CD1c-positive myeloid dendritic cell (primary cell): ENCODE results near the gene MCOLN3.
"Not testable (repeated sequence)": the region's sequence is repeated elsewhere in the genome, so short reads cannot be mapped to it uniquely, and the experiment has no call there.

Experiments used
- DNase-seq: peaks from one replicate; pipeline ENCODE4 v3.0.0-alpha.2; 2016; ENCODE audit errors: extremely low spot score

The MCOLN3 gene

DNA sequence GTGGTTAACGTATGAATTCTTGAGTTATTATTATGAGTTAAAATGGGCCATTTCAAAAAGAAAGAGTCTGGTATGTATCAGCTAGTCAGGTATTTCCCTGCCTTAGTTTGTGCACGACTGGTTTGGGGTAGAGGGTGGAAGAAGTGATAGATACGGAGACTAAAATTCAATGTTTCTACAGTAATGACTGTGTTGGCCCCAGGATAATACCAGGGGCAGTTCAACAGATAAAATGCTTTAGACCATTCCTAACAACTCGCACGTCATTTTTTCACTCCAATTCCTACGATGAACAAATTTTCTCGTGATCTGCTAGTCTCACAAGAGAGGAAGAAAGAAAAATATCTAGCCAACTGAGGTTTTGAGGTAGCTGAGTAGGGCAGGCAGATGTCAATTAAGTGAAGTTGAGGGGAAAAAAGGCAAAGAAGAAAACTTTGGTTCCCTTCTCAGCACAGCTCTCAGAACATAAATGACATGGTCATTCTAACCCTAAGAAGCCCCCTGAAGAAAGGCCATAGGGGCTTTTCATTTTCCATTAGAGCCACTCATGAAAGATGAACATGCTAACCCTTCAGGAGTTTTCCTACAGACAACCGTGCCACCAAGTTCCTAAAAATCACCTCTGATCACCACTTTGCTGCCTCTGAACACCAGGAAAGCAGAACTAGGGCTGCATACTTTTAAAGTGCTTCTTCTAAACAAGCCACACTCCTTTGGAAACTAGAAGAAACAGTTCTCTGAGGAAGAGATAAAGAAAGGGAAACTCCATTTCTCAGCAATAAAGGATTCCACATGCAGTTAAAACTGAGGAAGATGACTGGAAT is 57.0 kb downstream of the MCOLN3 start:
- peak; percentile 73 for DNase-seq

DNA sequence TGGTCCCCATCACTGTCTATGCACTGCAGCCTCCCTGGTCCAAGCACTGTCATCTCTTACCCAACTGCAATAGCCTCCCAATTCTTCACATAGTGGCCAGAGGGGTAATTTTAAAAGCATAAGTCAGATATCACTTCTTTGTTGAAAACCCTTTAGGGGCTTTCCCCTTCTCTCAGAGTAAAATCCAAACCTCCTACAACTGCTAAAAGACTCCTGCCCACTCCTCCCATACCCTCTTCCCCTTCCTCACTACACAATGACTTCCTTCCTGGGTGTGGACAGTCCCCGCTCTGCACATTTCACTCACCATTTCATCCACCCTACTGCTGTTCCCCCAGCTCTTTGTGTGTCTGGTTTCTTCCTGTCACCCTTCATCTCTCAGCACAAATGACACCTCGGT is 59.7 kb downstream of the MCOLN3 start:
- DNase-seq = peak; percentile 45

DNA sequence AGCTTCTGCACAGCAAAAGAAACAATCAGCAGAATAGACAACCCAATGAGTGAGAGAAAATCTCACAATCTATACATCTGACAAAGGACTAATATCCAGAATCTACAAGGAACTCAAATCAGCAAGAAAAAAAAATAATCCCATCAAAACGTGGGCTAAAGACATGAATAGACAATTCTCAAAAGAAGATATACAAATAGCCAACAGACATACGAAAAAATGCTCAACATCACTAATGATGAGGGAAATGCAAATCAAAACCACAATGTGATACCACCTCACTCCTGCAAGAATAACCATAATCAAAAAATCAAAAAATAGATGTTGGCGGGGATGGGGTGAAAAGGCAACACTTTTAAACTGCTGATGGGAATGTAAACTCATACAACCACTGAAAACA is 61.7 kb downstream of the MCOLN3 start:
- not testable (repeated sequence) for DNase-seq

DNA sequence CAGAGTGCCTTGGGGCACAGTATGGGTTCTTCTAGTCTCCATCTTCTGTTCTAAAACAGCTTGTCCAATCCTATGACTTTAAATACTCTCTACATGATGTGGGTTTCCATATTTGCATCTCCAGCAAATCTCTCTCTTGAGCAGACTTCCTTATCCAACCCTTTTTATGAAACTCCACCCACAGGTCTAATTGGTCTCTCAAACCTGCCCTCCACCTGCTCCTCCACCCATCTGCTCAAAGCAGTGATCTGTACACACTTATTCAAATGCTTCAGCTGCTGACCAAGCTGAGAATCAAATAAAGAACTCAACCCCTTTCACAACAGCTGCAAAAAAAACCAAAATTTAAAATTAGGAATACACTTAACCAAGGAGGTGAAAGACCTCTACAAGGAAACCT is 62.9 kb downstream of the MCOLN3 start:
- no peak for DNase-seq

DNA sequence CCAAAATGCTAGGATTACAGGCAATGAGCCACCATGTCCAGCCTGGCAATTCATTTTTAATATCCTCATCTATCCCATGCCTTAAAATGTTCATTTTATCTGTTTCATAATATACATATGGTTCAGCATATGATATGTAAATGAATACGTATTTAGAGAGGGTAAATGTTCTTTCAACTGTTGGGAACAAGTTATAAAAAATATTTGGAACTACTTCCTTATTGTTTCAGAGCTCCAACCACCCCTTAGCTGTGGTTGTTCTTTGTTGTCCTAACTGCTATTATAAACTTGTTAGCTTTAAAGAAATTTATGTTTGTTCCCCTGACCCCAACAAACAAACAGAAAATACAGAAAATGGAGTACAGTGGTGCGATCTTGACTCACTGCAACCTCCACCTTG is 65.9 kb downstream of the MCOLN3 start:
- no peak for DNase-seq

DNA sequence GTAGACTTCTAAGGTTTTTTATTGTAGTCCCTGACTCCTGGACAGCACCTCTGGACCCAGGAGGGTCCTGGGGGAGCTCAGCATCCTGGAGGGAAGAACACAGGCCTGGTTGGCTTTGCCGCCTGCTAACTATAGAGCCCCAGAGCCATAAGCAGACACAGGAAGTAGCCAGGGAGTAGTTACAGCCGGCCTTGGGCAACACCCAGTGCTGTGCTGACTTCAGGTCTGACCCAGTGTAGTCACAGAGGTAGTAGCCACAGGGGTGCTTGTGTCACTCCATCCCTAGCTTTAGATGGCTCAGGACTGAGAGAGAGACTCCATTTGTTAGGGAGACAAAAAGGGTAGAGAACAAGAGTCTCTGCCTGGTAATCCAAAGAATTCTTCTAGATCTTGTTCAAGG is 73.3 kb downstream of the MCOLN3 start:
- DNase-seq = no peak

DNA sequence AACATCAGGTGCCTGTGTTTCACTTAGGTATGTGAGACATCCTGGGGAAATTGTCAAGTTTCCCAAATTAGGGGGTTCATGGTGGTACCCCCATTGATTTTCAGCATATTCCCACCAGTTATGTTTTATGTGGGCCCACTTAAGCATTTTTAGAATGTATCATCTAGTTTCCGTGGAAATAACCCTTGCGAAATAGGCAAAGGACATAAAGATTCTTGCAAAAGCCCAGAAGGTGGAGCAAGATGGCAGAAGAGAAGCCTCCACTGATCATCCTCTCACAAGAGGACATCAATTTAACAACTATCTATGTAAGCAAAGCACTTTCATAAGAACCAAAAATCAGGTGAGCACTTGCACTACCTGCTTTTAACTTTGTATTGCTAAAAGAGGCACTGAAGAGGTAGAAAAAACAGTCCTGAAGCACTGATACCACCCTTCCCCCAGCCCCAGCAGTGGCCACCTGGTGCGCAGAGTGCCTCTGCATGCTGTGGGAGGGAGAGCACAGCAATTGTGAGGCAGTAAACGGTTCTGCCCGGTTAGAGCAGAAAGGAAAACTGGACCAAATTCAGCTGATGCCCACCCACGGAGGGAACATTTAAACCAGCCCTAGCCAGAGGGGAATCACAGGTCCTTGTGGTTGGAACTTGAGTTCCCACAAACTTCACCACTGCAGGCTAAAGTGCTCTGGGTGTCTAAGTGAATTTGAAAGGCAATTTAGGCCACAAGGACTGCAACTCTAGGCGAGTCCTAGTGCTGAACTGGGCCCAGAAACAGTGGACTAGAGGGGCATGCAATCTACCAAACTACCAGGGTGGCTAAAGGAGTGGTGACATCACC is 74.6 kb downstream of the MCOLN3 start:
- peak; percentile 34 for DNase-seq

DNA sequence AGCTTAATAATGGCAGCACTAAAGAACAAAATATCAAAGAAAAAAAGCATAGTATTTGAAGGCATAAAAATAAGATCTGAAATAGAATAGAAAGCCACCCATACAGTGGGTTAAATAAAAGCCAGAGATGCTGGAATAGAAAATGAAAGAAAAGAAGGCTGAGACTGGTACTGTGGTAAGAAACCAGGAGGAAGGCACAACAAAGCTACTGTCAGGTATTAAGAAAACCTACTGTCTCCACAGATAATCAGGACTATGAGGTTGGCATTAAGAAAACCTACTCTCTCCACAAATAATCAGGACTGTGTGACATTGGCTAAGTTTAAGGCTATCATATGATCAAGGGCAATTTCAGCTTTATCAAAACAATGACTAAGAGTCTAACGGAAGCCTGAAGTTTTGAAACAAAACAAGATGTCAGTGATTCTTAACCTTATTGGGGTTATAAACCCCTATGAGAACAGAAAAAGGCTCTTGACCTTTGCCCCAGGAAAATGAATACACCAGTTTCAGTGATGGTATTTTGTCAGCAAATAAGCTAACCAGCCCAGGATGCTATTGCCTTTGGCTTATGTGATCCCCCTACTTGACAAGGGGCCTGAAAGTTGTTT is 75.8 kb downstream of the MCOLN3 start:
- DNase-seq = no peak

DNA sequence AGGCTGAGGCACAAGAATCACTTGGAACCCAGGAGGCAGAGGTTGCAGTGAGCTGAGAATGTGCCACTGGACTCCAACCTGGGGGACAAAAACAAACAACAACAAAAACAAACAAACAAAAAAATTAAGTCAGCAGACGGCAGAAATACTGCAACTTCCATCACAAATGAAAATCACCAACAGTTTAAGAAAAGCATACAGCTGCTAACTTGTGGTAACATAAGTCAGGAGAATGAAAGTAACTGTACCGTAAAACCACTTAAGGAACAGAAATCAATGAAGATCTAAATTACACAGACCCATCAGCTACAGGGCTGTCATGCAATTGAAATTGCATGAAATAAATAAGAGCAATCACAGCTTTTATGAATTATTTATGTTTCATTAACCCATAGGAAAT is 76.3 kb downstream of the MCOLN3 start:
- DNase-seq = no peak

DNA sequence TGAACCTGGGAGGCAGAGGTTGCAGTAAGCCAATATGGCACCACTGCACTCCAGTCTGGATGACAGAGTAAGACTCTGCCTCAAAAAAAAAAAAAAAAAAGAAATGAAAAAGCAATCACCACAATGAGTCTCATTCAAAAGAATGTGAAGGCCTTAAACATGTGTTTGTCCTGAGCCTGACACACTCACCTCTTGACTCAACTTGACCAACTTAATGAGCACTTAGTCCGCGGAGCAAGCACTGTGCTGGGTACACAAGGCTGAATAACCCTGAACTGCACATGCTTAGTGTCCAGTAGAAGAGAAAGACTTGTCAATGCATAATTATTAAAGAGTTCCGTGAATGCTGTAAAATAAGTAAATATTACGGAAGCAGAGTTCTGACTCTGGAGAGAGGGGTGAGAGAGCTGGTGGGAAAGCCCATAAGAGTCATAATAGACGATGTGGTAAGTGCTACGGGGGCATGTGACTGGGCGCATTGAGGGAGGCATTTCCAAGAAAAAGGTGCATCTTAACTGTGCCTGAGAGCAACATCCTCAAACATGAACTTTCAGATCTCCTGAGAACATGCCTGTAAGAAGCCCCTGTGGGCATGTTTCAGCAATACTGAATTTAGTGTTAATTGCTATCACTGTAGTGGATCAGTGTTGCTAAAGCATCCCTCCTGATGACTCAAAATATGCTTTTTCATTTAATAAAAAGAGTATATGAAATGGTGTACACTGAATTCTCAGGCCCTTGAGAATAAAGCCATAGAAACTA is 78.6 kb downstream of the MCOLN3 start:
- no peak for DNase-seq

DNA sequence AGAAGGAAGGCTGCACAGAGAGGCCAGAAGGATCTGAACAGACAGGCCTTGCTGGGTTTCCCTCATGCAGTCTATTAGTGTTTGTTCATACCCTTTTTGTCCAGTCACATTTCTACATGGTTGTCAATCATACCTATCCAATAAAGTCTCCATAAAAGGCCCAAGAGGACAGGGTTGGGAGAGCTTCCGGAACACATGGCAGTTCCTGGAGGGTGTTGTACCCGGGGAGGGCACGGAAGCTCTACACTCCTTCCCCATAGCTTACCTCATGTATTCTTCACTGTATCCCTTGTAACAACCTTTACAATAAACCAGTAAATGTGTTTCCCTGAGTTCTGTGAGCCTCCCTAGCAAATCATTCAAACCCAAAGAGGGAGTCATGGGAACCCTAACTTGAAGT is 79.4 kb downstream of the MCOLN3 start:
- no peak for DNase-seq

DNA sequence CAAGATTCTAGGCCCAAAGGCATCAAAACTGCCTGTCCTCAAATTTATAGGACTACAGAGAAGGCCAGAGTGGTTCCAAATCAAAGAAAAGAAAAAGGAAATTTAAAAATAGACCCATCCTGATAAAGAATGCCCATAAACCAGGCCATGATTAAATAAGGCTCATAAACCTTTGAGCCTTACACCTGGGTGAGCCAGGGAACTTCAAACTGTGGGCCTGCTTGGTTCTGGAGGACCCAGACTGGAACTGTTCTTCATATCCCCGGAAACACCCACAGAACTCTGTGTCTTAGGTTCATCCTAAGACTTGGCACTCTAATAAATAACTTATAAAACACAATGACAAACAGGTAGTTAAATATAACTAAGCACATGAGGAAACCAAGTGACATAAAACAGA is 80.2 kb downstream of the MCOLN3 start:
- no peak for DNase-seq
